ENCODE data around the gene NEB. TPM values are rescaled to one million over a fixed set of nuclear protein-coding genes. Genes with fewer than 3 reads are reported as not detected.
"Not testable (repeated sequence)": the region's sequence is repeated elsewhere in the genome, so short reads cannot be mapped to it uniquely, and the experiment has no call there.

NEB gene
- total and polyA plus RNA-seq, 2 of the 13 experiments (the other 11 are each of a cell fraction or from before 2014, with no cell fraction given) = 0.21 to 0.24 TPM

GRCh38 chr2:151641895-151642294 lies 92.4 kb downstream of the NEB start:
- in situ Hi-C loops (cut with HindIII; ENCODE audit: extremely low pct_ligation_motif_present, low pct_unique_long_range_greater_than_20kb) = loop anchor here (25.0 kb wide), 1 partner anchor 370 kb away; no protein-coding TSS in a partner anchor
- TF ChIP-seq HMG20A (CRISPR knock-in tag; IDR thresholded peaks at IDR 0.05; ENCODE audit: borderline replicate concordance) (peak; percentile 86), ARID3A (IDR thresholded peaks at IDR 0.05; ENCODE audit: low read depth, low read length) (peak; percentile 33; the same call in 1 of the 2 replicates), TFAP4 (IDR thresholded peaks at IDR 0.05; ENCODE audit: borderline replicate concordance, low read depth) (peak; percentile 86), CREM (IDR thresholded peaks at IDR 0.05) (peak; percentile 12; the same call in 1 of the 2 replicates), ZFP36L1 (CRISPR knock-in tag; IDR thresholded peaks at IDR 0.05) (0 out of 2 replicates have a peak, but pooled peaks have one; percentile 26), SIX1 (CRISPR knock-in tag; IDR thresholded peaks at IDR 0.05; ENCODE audit: borderline replicate concordance) (peak; percentile 64; the same call in 1 of the 2 replicates), TBX2 (CRISPR knock-in tag; IDR thresholded peaks at IDR 0.05; ENCODE audit: borderline replicate concordance) (peak; percentile 78), MIXL1 (CRISPR knock-in tag; IDR thresholded peaks at IDR 0.05) (0 out of 2 replicates have a peak, but pooled peaks have one; percentile 20), SOX5 (CRISPR knock-in tag; IDR thresholded peaks at IDR 0.05; ENCODE audit: borderline replicate concordance) (peak; percentile 96), DRAP1 (CRISPR knock-in tag; IDR thresholded peaks at IDR 0.05) (0 out of 2 replicates have a peak, but pooled peaks have one; percentile 22), TFE3 (CRISPR knock-in tag; IDR thresholded peaks at IDR 0.05) (peak; percentile 97), BCL6 (CRISPR knock-in tag; IDR thresholded peaks at IDR 0.05) (peak; percentile 63), NFIC (IDR thresholded peaks at IDR 0.05; ENCODE audit: low read length) (peak; percentile 73; the same call in 1 of the 2 replicates), PAXIP1 (CRISPR knock-in tag; conservative IDR thresholded peaks at IDR 0.05) (peak; percentile 88), ONECUT2 (CRISPR knock-in tag; IDR thresholded peaks at IDR 0.05) (0 out of 2 replicates have a peak, but pooled peaks have one; percentile 16), KDM6A (CRISPR knock-in tag; IDR thresholded peaks at IDR 0.05; ENCODE audit: low read depth) (peak; percentile 18; the same call in 1 of the 2 replicates), GATAD2A (CRISPR knock-in tag; IDR thresholded peaks at IDR 0.05) (peak; percentile 68; the same call in 1 of the 2 replicates), TBX3 (IDR thresholded peaks at IDR 0.05; ENCODE audit: borderline replicate concordance) (peak; percentile 92; the same call in 1 of the 2 replicates)
- not testable (repeated sequence) for TF ChIP-seq CREM (CRISPR knock-in tag; IDR thresholded peaks at IDR 0.05)

More at GRCh38 chr2:151641895-151642294, 92.4 kb downstream of the NEB start:
- H3K27ac ChIP-seq (ENCODE audit: extremely low read length, insufficient read depth, low read length); H3K9ac ChIP-seq (ENCODE audit: insufficient read depth, low read depth, low read length); FAIRE-seq; POLR2A ChIA-PET; H2AFZ ChIP-seq (ENCODE audit: low read length); H4K20me1 ChIP-seq (ENCODE audit: insufficient read depth, low read length); CTCF ChIA-PET (ENCODE audit: low intra/inter-chr PET ratio, low total read pairs); BruUV-seq (replicated peaks); H3K36me3 ChIP-seq (replicated peaks in 1 of 2; ENCODE audit: control insufficient read depth in 1 of 2, insufficient read depth in 2 of 2, low read length in 2 of 2); H3K79me2 ChIP-seq (ENCODE audit: insufficient read depth, low read length); H3K4me2 ChIP-seq (ENCODE audit: low read depth, low read length); H3K9me3 ChIP-seq (ENCODE audit: low read length); H3K4me3 ChIP-seq (replicated peaks in 1 of 3; ENCODE audit: insufficient read depth in 1 of 3, low read depth in 2 of 3, low read length in 3 of 3); H3K27me3 ChIP-seq (ENCODE audit: control insufficient read depth in 1 of 2, insufficient read depth in 2 of 2, low read length in 2 of 2): not testable (repeated sequence)
- DNase-seq (ENCODE audit: low spot score) (peak; percentile 80), ATAC-seq (peak; percentile 86)
- H3K4me1 ChIP-seq (ENCODE audit: insufficient read depth, low read length) = peaks cover 46% of the 10 kb centered on the region
- WGBS (ENCODE audit: low lambda C conversion rate) = 3% methylated on average over 2 of the region's 2 CpGs
- intact Hi-C loops (cut with micrococcal nuclease; ENCODE audit: unreplicated experiment) = loop anchor here (5.0 kb wide), 1 partner anchor 355 kb away; no protein-coding TSS in a partner anchor
